Measurements from ENCODE around the gene PPFIBP1.
"Not testable (repeated sequence)": the region's sequence is repeated elsewhere in the genome, so short reads cannot be mapped to it uniquely, and the experiment has no call there.

Gene PPFIBP1

DNA sequence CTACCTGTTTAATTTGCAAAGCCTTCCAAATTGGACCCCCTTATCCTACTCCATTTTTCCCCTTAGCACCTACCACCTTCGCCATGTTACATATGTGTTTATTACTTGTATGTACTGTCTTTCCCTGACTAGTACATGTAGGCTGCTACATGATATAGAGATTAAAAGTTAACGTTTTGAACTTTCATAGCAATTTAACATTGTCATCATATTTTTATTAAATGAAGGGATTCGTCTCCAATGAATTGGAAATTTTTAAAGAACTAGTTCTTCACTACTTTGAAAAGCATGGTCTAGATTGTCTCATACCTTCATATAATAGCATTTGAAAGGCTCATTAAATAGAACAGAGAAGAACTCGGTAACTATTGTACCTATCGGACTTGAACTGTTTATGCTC, 107.4 kb downstream of the PPFIBP1 start:
- no peak for DNase-seq

DNA sequence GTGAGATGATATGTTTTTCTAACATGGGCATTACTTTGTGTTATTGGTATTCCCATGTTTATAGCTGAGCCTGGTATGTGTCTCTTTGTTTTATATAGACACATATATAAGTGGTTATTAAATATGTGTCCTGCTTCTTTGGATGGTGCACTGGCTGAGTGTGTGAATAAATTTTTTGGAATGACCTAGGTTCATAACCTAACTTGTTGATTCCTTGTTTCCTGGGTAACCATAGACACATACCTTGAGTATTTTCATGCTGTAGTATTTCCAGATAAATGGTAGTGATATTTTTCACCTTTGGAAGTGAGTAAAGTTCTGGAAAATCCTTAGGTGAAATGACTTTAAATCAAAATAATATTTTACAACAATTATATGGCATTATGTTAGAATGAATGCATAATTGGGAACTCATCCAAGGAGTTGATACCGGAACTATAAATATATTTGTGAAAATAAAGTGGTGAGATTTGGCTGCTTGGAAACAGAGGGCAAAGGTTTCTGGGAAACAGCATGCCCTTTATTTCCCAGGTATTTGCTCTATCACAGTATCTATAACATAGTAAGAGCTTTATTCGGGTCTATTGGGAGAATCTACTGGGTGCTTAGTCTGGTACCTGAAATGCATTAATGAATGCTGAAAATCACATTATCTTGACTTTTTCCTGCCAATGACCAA, 107.9 kb downstream of the PPFIBP1 start:
- DNase-seq, result no peak

- DNase-seq, result no peak
Measured at GRCh38 chr12:27635349-27635972, 111.5 kb downstream of the PPFIBP1 start.

DNA sequence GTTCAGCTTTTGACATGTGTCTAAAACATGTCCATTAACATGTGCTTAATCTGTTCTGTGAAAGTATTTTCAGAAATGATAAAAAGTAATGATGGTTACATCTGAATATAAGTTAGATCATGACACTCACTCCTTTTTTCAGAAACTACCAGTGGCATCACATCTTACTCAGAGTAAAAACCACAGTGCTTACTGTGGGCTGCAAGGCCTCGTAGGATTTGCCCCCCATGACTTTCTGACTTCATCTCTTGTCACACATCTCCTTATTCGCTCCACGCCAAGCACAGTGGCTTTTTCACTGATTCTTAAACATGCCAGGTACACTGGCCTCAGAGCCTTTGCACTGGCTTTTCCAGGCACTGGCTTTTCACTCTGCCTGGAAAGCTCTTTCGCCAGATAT, 112.6 kb downstream of the PPFIBP1 start:
- not testable (repeated sequence) for DNase-seq

GRCh38 chr12:27637524-27637923, 113.5 kb downstream of the PPFIBP1 start:
- no peak for DNase-seq

DNA sequence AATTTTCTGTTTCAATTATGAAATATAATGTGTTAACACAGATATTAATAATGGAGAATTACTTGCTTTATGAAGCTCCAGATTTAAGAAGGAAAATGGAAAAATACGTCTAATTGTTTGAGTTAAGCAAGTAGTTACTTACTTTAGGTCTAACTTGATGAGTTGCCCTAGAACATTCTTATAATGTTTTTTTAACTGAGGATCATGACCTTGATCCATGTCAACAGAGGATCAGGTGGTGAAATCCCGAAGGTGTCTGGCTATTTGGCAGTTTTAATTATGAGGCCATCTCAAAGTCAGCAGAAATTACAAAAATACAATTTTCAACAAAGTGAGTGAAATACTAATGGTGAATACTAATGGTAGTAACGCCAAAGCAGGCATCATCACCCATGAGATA, 115.3 kb downstream of the PPFIBP1 start:
- no peak for DNase-seq

DNA sequence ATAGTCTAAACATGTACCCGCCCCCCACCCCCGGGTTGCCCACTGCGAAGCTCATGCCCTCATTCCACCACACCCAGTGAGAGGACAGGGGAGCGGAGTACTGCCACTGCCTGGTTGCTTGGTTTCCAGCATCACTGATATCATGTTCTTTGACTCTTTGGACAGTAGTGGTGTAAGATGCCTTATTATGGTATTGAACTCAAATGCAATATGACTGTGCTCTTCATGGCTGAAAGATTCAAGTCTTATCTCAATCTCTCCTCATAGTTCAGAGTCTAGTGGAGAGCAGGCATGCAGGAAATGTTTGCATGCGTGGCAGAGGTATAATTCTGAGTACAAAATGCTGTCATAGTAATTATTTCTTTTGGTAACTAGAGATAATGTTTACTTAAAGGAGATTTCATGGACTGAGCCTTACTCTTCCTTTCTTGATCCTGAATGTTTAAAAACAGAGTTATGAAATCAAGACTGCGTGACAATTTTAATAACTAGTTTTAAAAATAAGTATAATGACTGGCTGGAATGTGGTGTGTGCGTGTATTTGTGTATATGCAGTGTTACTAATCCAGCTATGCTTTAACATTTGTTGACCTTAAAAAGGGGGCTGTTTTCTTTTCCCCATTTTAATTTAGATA, 116.7 kb downstream of the PPFIBP1 start:
- DNase-seq, result not testable (repeated sequence)

GRCh38 chr12:27642361-27642760, 118.4 kb downstream of the PPFIBP1 start:
- DNase-seq, result not testable (repeated sequence)

- not testable (repeated sequence) for DNase-seq
Measured at GRCh38 chr12:27642892-27643291, 118.9 kb downstream of the PPFIBP1 start.

GRCh38 chr12:27644158-27644845, 120.3 kb downstream of the PPFIBP1 start:
- DNase-seq, result no peak

DNA sequence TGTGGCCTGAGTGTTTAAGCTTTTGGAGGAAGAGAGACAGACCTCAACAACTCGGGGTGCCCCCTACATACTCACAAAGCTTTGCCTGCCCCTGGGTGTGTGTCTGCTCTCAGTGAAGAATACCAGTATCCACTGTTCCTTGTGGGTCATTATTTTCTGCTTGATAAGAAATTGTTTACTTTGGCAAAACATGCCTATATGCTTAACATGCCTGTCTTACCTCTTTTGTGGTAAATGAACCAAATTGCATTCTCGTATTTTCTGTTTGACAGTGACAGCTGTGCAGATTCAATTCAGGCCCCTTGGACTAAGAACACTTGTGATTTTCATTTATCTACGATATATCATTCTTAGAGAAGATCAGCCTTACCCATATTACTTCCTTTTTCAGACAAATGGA, 121.7 kb downstream of the PPFIBP1 start:
- no peak for DNase-seq

DNA sequence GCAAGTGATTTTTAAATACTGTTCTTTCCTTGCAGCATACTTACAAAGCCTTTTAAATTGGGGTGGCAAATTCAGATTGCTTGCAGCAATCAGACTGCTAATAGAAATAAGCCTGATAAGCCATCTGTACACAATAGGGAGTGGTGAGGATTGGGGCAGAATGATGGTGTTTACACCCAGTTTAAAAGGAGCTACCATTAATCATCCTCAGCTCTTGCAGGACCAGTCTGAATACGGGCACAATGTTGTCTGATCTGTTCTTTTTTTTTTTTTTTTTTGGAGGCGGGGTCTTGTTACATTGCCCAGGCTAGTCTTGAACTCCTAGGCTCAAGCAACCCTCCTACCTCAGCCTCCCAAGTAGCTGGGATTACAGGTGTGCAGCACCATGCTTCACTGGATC, 122.1 kb downstream of the PPFIBP1 start:
- no peak for DNase-seq

- DNase-seq, result no peak
Measured at GRCh38 chr12:27650011-27650410, 126.0 kb downstream of the PPFIBP1 start.

DNA sequence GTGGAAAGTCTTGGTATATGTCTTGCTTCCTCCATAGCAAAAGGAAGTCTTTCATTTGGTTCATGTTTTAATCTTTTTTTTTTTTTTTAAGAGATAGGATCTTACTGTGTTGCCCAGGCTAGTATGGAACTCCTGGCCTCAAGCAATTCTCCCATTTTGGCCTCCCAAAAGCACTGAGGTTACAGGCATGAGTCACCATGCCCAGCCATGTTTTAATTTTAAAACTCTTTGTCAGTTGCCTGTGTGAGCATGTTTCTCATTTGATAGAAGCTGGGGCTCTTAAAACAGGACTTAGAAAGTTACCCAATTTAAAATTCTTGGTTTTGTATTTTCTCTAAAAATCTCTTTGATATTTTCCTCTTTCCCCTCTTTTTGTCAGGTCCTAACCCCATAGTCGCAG, 127.2 kb downstream of the PPFIBP1 start:
- DNase-seq, result no peak

GRCh38 chr12:27652174-27652763, 128.3 kb downstream of the PPFIBP1 start:
- peak; percentile 3 for DNase-seq

GRCh38 chr12:27653661-27654060, 129.7 kb downstream of the PPFIBP1 start:
- no peak for DNase-seq

- DNase-seq, result not testable (repeated sequence)
Measured at GRCh38 chr12:27655476-27655875, 131.5 kb downstream of the PPFIBP1 start.

GRCh38 chr12:27657296-27657695, 133.3 kb downstream of the PPFIBP1 start:
- no peak for DNase-seq

DNA sequence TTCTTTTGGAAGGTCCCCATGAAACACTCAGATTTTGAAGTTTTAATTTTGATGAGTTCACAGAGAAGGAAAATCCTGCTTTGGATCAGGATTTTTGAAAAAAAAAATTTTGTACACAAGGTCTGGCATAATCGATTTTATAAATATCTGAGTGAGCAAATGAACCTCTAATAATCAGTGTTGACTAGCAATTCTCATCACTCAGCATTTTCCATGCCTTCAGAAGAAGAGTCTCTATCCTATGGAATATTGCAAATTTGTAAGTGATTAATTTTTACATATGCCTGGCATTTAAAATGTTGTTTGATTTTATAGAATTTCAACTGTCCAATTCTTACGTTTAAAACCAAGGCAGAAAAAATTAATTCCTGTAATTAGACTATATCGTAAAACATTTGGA, 141.7 kb downstream of the PPFIBP1 start:
- no peak for DNase-seq

- no peak for DNase-seq
Measured at GRCh38 chr12:27666510-27666909, 142.5 kb downstream of the PPFIBP1 start.

GRCh38 chr12:27667540-27667939, 143.5 kb downstream of the PPFIBP1 start:
- DNase-seq, result no peak

DNA sequence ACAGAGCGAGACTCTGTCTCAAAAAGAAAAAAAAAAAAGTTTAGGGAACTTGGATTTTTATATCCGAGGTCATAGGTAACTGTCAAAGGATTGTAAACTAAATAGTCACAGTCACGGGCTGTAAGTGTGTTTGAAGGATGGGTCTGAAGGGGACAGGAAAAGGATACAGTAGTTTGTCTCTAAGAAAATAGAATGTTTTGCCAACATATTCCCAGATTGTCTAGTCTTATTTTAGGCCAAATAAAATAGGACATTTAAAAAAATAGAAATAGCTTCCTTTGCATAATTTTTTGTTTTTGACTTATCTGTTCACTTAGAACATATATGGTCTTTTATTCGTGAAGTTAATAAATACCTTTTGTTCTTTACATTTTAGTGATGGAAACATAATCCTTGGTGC, 148.0 kb downstream of the PPFIBP1 start:
- DNase-seq, result no peak

- no peak for DNase-seq
Measured at GRCh38 chr12:27672643-27673042, 148.6 kb downstream of the PPFIBP1 start.

Data from activated CD4-positive, alpha-beta T cell treated with anti-CD3 and anti-CD28 coated beads, Interleukin-2, amount 50 U/mL, for 1 hour (primary cell).